Non-pigmented ciliary epithelial cell (primary cell): ENCODE measurements around the gene CLDN22.

Source experiments
- DNase-seq: peaks from one replicate; pipeline ENCODE4 v3.0.0-alpha.2; 2010; ENCODE audit warnings: low read depth

The CLDN22 gene

GRCh38 chr4:183321516-183321915 is 1.4 kb upstream of the CLDN22 start:
- no peak for DNase-seq

GRCh38 chr4:183321079-183321478 is 1.0 kb upstream of the CLDN22 start:
- DNase-seq = no peak

- DNase-seq = no peak
These were observed 1.4 kb downstream of the CLDN22 start for GRCh38 chr4:183318656-183319055.

GRCh38 chr4:183314806-183315205 is 5.3 kb downstream of the CLDN22 start:
- DNase-seq = no peak

- no peak for DNase-seq
These were observed 5.7 kb downstream of the CLDN22 start for GRCh38 chr4:183314336-183314735.

- no peak for DNase-seq
These were observed 7.2 kb downstream of the CLDN22 start for GRCh38 chr4:183312841-183313240.

- DNase-seq = no peak
These were observed 13.3 kb downstream of the CLDN22 start for GRCh38 chr4:183306811-183307210.

GRCh38 chr4:183304538-183304937 is 15.5 kb downstream of the CLDN22 start:
- DNase-seq = no peak

GRCh38 chr4:183304067-183304466 is 16.0 kb downstream of the CLDN22 start:
- no peak for DNase-seq

- no peak for DNase-seq
These were observed 16.8 kb downstream of the CLDN22 start for GRCh38 chr4:183303301-183303700.

- no peak for DNase-seq
These were observed 19.4 kb downstream of the CLDN22 start for GRCh38 chr4:183300655-183301054.

- DNase-seq = no peak
These were observed 20.0 kb downstream of the CLDN22 start for GRCh38 chr4:183300070-183300469.

GRCh38 chr4:183299464-183299863 is 20.6 kb downstream of the CLDN22 start:
- no peak for DNase-seq

GRCh38 chr4:183297675-183298074 is 22.4 kb downstream of the CLDN22 start:
- no peak for DNase-seq

- DNase-seq = no peak
These were observed 24.4 kb downstream of the CLDN22 start for GRCh38 chr4:183295711-183296110.

GRCh38 chr4:183291070-183291469 is 29.0 kb downstream of the CLDN22 start:
- DNase-seq = no peak

GRCh38 chr4:183289688-183290087 is 30.4 kb downstream of the CLDN22 start:
- DNase-seq = no peak

GRCh38 chr4:183288955-183289354 is 31.1 kb downstream of the CLDN22 start:
- no peak for DNase-seq

- DNase-seq = no peak
These were observed 32.4 kb downstream of the CLDN22 start for GRCh38 chr4:183287677-183288076.

- DNase-seq = no peak
These were observed 32.8 kb downstream of the CLDN22 start for GRCh38 chr4:183287309-183287659.

GRCh38 chr4:183286590-183287308 is 33.3 kb downstream of the CLDN22 start:
- no peak for DNase-seq

GRCh38 chr4:183285886-183286285 is 34.2 kb downstream of the CLDN22 start:
- DNase-seq = no peak

- peak; percentile 42 for DNase-seq
These were observed 35.1 kb downstream of the CLDN22 start for GRCh38 chr4:183284965-183285364.

GRCh38 chr4:183284258-183284785 is 35.8 kb downstream of the CLDN22 start:
- DNase-seq = no peak
